IPS-18a (cell line): Measurements from ENCODE around the gene LNPK.
"Not testable (repeated sequence)": the region's sequence is repeated elsewhere in the genome, so short reads cannot be mapped to it uniquely, and the experiment has no call there.

Experiments used
- H3K27ac ChIP-seq: one replicate; pipeline ENCODE4 v1.5.1; 2013; ENCODE audit warnings: low read length
- H3K27me3 ChIP-seq: one replicate; pipeline ENCODE4 v1.6.1; 2013; ENCODE audit warnings: mild to moderate bottlenecking, low read length; ENCODE audit not compliant: control insufficient read depth, insufficient read depth
- H3K36me3 ChIP-seq: one replicate; pipeline ENCODE4 v1.6.1; 2013; ENCODE audit warnings: low read depth, low read length; ENCODE audit not compliant: control insufficient read depth
- H3K4me1 ChIP-seq: one replicate; pipeline ENCODE4 v1.6.1; 2013; ENCODE audit warnings: low read depth, low read length; ENCODE audit not compliant: control insufficient read depth
- H3K4me3 ChIP-seq: one replicate; pipeline ENCODE4 v1.5.1; 2013; ENCODE audit warnings: low read length
- H3K9ac ChIP-seq: one replicate; pipeline ENCODE4 v1.6.1; 2013; ENCODE audit warnings: mild to moderate bottlenecking, low read length, moderate library complexity
- H3K9me3 ChIP-seq: one replicate; pipeline ENCODE4 v1.6.1; 2013; ENCODE audit warnings: low read depth, low read length; ENCODE audit not compliant: control insufficient read depth

LNPK gene

GRCh38 chr2:176003958-176004357, 1.9 kb upstream of the LNPK start:
- no peak overlapping the region for H3K4me3 ChIP-seq
- H3K27ac ChIP-seq: no peak overlapping the region
- no peaks in the 10 kb centered on the region for H3K4me1 ChIP-seq
- H3K9me3 ChIP-seq: no peaks in the 10 kb centered on the region
- H3K36me3 ChIP-seq: no peaks in the 10 kb centered on the region
- peaks cover 22% of the 10 kb centered on the region for H3K27me3 ChIP-seq
- no peak overlapping the region for H3K9ac ChIP-seq

GRCh38 chr2:176002688-176003210, 682 bp upstream of the LNPK start:
- Histone ChIP-seq H3K27ac (no peak overlapping the region), H3K9ac (peak overlapping the region; percentile 62), H3K9me3 (no peaks in the 10 kb centered on the region), H3K4me3 (peak overlapping the region; percentile 93), H3K27me3 (peaks cover 22% of the 10 kb centered on the region), H3K4me1 (no peaks in the 10 kb centered on the region), H3K36me3 (no peaks in the 10 kb centered on the region)

GRCh38 chr2:176001281-176001915, 669 bp downstream of the LNPK start:
- Histone ChIP-seq H3K36me3 (no peaks in the 10 kb centered on the region), H3K4me3 (peak overlapping the region; percentile 93), H3K27me3 (peaks cover 22% of the 10 kb centered on the region), H3K4me1 (no peaks in the 10 kb centered on the region), H3K9me3 (no peaks in the 10 kb centered on the region), H3K9ac (peak overlapping the region; percentile 62), H3K27ac (no peak overlapping the region)

- Histone ChIP-seq H3K9me3 (no peaks in the 10 kb centered on the region), H3K27ac (no peak overlapping the region), H3K4me1 (no peaks in the 10 kb centered on the region), H3K9ac (no peak overlapping the region), H3K27me3 (peaks cover 19% of the 10 kb centered on the region), H3K4me3 (no peak overlapping the region), H3K36me3 (no peaks in the 10 kb centered on the region)
These were observed 2.7 kb downstream of the LNPK start for GRCh38 chr2:175999283-175999819.

- no peak overlapping the region for H3K27ac ChIP-seq
These were observed 12.0 kb downstream of the LNPK start for GRCh38 chr2:175990099-175990498.

GRCh38 chr2:175987126-175987525, 14.9 kb downstream of the LNPK start:
- not testable (repeated sequence) for H3K36me3 ChIP-seq, H3K4me1 ChIP-seq, H3K9me3 ChIP-seq, H3K27ac ChIP-seq, H3K27me3 ChIP-seq, H3K9ac ChIP-seq, H3K4me3 ChIP-seq

More at GRCh38 chr2:175990099-175990498, 12.0 kb downstream of the LNPK start:
- Histone ChIP-seq H3K27me3 (no peaks in the 10 kb centered on the region), H3K9me3 (no peaks in the 10 kb centered on the region), H3K9ac (no peak overlapping the region), H3K4me1 (no peaks in the 10 kb centered on the region), H3K36me3 (no peaks in the 10 kb centered on the region), H3K4me3 (no peak overlapping the region)

GRCh38 chr2:175984846-175985245, 17.2 kb downstream of the LNPK start:
- no peaks in the 10 kb centered on the region for H3K27me3 ChIP-seq
- no peak overlapping the region for H3K4me3 ChIP-seq
- H3K27ac ChIP-seq: no peak overlapping the region
- H3K9me3 ChIP-seq: no peaks in the 10 kb centered on the region
- no peaks in the 10 kb centered on the region for H3K36me3 ChIP-seq
- peaks cover 13% of the 10 kb centered on the region for H3K4me1 ChIP-seq
- no peak overlapping the region for H3K9ac ChIP-seq

- Histone ChIP-seq H3K36me3 (no peaks in the 10 kb centered on the region), H3K27ac (no peak overlapping the region)
These were observed 20.5 kb downstream of the LNPK start for GRCh38 chr2:175981551-175981950.

GRCh38 chr2:175976391-175977157, 25.5 kb downstream of the LNPK start:
- no peaks in the 10 kb centered on the region for H3K27me3 ChIP-seq
- H3K9ac ChIP-seq: no peak overlapping the region
- no peaks in the 10 kb centered on the region for H3K36me3 ChIP-seq
- no peaks in the 10 kb centered on the region for H3K9me3 ChIP-seq
- peaks cover 7% of the 10 kb centered on the region for H3K4me1 ChIP-seq
- no peak overlapping the region for H3K27ac ChIP-seq
- H3K4me3 ChIP-seq: no peak overlapping the region

More at GRCh38 chr2:175981551-175981950, 20.5 kb downstream of the LNPK start:
- Histone ChIP-seq H3K4me1 (peaks cover 13% of the 10 kb centered on the region), H3K27me3 (no peaks in the 10 kb centered on the region), H3K9me3 (no peaks in the 10 kb centered on the region), H3K4me3 (no peak overlapping the region), H3K9ac (no peak overlapping the region)

GRCh38 chr2:175973373-175973772, 28.7 kb downstream of the LNPK start:
- H3K27ac ChIP-seq: no peak overlapping the region
- H3K9me3 ChIP-seq: no peaks in the 10 kb centered on the region
- H3K9ac ChIP-seq: no peak overlapping the region
- H3K27me3 ChIP-seq: no peaks in the 10 kb centered on the region
- no peak overlapping the region for H3K4me3 ChIP-seq
- no peaks in the 10 kb centered on the region for H3K4me1 ChIP-seq
- no peaks in the 10 kb centered on the region for H3K36me3 ChIP-seq

GRCh38 chr2:175966839-175967238, 35.2 kb downstream of the LNPK start:
- H3K4me3 ChIP-seq: no peak overlapping the region
- H3K27ac ChIP-seq: no peak overlapping the region
- H3K36me3 ChIP-seq: no peaks in the 10 kb centered on the region
- H3K27me3 ChIP-seq: no peaks in the 10 kb centered on the region
- H3K9ac ChIP-seq: no peak overlapping the region
- H3K9me3 ChIP-seq: no peaks in the 10 kb centered on the region
- H3K4me1 ChIP-seq: no peaks in the 10 kb centered on the region
